HG03520 (cell line): ENCODE measurements around the gene PTGDS.

Experiments used
- ATAC-seq: cut with Tn5 transposase; IDR thresholded peaks from one replicate; pipeline ENCODE4 v1.9.1; 2021; ENCODE audit warnings: mild to moderate bottlenecking, moderate library complexity; ENCODE audit not compliant: unreplicated experiment

Gene PTGDS

DNA sequence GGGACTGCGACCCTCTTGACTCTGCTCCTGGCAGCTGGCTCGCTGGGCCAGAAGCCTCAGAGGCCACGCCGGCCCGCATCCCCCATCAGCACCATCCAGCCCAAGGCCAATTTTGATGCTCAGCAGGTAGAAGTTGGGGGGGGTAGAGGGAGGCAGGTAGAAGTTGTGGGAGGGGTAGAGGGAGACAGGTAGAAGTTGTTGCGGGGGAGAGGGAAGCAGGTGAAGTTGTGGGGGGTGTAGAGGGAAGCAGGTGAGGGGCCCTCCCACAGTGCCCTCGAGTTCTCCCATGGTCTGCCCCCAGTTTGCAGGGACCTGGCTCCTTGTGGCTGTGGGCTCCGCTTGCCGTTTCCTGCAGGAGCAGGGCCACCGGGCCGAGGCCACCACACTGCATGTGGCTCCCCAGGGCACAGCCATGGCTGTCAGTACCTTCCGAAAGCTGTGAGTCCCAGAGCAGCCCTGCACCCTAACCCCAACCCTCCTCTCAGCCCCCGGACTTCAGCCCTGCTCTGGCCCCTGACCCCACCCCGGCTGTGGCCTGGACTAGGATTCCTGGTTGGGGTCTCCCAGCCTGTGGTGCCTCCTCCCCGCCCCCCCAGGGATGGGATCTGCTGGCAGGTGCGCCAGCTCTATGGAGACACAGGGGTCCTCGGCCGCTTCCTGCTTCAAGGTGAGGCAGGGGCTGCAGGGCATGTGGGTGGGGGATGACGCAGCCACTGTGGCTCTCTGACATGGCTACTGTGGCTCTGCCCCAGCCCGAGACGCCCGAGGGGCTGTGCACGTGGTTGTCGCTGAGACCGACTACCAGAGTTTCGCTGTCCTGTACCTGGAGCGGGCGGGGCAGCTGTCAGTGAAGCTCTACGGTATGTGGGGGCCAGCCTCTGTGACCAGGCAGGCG, 31.7 kb upstream of the PTGDS start:
- no peak for ATAC-seq

DNA sequence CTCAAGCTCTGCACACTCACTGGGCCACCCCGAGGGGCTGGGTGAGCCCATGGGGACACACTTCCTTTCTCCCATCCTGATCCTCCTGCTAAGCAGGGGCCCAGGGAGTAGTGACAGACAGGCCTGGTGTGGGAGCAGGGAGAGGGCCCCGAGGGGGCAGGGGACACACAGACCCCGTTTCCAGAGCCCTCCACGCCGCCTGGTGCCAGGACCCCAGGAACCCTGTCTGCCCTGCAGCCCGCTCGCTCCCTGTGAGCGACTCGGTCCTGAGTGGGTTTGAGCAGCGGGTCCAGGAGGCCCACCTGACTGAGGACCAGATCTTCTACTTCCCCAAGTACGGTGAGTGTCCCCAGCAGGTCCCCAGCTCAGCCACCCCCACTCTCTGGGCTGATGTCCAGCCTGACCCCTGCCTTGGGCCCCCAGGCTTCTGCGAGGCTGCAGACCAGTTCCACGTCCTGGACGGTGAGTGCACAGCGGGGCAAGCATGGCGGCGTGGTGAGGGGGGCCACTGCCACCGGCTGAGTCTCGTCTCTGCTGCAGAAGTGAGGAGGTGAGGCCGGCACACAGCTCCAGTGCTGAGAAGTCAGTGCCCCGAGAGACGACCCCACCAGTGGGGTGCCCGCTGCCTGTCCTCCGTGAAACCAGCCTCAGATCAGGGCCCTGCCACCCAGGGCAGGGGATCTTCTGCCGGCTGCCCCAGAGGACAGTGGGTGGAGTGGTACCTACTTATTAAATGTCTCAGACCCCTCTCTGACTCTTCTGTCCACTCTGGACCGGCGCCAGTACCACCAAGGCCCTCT, 30.9 kb upstream of the PTGDS start:
- ATAC-seq: no peak

DNA sequence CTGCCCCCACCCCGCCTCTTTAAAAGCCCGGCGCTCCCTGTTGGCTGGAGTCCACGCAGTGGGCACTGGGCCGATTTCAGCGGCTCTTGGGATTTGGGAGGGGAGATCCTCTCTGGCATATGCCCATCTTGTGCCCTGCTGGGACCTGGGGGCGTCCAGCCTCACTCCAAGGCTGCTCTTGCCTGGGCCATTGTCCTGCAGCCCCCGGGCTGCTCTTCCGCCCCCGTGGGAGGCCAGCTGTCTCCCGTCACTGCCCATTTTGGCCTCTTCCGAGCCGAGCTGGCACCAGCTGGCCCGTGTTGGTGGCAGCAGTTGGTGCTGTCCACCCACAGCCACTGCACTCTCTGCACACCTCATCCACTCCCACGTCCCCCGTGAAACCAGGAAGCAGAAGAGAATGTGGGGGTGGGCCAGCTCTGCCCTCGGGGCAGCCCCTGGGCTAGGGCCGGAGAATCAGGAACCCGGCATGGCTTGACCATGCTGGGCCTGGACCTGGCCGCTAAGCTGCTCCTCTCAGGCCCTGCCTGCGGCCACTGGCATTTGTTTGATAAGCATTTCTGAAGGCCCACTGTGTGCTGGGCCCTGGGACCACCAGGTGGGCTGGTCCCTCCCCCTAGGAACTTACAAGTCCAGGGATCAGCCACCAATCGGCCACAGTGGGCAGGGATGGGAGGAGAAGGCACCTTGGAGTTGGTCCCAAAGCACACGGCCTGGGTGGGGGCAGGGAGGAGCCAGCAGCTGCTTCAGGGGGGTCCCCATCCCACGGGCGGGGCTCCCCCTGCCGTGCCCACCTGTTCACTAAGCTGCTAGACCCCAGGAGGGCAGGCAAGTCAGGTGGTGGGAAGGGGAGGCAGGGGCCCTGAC, 30.0 kb upstream of the PTGDS start:
- ATAC-seq: no peak

DNA sequence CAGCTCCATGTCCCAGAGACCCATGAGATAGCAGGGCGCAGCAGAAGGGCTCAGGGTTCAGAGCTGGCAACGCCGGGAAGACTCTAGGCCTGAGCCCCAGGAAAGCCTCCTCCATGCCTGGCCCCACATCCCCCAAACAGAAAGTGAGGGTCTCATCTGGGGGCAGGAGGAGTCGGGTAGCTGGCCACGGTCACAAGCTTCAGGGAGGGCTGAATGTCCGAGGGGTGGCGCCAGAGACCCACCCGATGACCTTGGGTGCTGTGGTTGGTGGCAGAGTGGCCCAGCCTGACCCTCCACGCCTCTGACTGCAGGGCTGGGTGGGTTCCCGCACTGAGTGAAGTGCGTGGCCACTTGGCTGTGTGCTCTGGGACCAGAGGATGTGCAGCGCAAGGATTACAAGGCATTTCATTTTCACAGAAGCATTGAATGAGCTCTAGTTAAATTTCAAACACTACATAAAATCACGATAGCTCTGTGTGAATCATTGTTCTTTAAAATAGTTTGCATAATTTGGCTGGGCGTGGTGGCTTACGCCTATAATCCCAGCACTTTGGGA, 29.3 kb upstream of the PTGDS start:
- ATAC-seq: no peak

- no peak for ATAC-seq
Measured at GRCh38 chr9:136949239-136949816, 28.0 kb upstream of the PTGDS start.

GRCh38 chr9:136949817-136950655, 27.3 kb upstream of the PTGDS start:
- ATAC-seq: peak; percentile 81

DNA sequence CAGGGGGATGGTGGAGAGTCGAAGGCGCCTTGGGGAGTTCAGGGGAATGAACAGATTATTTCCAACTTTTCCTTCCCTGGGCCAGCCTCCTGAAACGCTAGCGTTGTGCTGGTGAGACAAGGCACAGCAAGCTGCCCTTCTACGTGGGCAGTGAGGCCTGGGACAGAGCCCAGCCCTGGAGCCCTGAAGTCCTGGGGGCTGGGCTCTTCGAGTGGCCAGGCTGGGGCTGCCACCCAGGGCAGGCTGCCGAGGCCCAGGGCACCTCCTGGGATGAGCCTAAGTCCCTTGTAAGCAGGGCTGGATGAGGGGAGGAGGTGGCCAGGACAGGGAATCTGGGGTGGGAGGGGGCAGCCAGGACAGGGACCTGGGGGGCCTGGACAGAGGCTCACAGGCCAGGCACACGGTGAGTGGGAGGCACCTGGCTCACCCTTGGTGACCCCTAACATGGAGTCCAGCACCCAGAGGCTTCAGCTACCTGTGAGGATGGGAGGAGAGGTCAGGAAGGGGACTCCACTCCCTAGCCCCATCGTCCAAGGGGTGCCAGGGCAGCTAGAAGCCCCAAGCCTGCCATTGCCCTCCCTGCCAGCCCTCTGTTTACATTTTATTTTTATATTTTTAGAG, 26.5 kb upstream of the PTGDS start:
- ATAC-seq: no peak

GRCh38 chr9:136951541-136952320, 25.6 kb upstream of the PTGDS start, which contains the start of gene LCN12:
Gene LCN12 (plus strand): TSS chr9:136952273. CDS start chr9:136952328, 55 bp downstream.
- no peak for ATAC-seq

GRCh38 chr9:136952321-136952850, 24.9 kb upstream of the PTGDS start:
- no peak for ATAC-seq

DNA sequence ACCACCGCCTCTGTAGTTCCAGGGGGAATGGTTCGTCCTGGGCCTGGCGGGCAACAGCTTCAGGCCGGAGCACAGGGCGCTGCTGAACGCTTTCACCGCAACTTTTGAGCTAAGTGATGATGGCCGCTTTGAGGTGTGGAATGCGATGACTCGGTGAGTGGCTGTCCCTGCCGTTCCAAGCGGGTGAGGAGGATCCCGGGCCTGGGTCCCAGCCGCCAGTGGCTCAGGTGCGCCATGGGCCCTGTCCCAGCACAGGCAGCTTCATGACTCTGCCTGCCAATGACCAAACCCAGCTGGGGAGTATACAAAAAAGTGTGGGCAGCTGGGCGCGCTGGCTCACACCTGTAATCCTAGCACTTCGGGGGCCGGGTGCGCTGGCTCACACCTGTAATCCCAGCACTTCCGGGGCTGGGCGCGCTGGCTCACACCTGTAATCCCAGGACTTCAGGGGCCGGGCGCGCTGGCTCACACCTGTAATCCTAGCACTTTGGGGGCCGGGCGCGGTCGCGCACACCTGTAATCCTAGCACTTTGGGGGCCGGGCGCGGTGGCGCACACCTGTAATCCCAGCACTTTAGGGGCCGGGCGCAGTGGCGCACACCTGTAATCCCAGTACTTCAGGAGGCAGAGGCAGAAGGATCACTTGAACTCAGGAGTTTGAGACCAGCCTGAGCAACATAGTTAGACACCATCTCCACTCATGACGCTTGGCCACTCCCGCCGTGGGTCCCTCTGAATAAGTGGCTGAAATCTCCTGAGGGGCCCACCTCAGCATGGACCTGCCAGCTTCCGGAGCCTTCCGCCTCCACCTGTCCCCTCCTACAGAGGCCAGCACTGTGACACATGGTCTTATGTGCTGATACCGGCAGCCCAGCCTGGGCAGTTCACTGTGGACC, 24.2 kb upstream of the PTGDS start:
- no peak for ATAC-seq

- no peak for ATAC-seq
Measured at GRCh38 chr9:136953771-136954269, 23.5 kb upstream of the PTGDS start.

DNA sequence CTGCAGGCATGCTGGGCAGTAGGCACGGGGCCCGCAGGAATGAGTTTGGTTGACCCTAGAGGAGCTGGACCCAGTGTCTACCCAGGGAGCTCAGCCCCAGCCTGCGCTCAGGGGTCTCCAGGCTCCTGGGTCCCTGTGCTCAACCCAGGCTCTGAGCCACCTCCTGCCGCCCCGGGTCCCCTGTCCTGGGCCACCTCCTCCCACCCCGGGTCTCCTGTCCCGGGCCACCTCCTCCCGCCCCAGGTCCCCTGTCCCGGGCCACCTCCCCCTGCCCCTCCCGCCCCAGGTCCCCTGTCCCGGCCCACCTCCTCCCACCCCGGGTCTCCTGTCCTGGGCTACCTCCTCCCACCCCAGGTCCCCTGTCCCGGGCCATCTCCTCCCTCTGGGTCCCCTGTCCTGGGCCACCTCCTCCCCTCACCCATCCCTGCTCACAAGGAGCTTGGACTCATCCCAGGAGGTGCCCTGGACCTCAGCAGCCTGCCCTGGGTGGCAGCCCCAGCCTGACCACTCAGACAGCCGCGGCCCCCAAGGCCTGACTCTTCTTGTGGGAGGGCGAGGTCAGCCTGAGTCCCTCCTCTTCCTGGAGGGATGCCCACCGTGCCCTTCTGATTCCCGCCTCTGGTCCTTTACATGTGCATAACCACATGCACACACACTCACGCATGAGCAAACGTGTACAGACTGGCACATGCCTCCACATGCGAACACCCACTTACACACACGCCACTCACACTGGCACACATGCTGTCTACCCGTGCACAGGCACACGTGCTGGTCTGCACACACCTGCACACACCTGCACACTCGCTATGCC, 22.8 kb upstream of the PTGDS start:
- no peak for ATAC-seq

DNA sequence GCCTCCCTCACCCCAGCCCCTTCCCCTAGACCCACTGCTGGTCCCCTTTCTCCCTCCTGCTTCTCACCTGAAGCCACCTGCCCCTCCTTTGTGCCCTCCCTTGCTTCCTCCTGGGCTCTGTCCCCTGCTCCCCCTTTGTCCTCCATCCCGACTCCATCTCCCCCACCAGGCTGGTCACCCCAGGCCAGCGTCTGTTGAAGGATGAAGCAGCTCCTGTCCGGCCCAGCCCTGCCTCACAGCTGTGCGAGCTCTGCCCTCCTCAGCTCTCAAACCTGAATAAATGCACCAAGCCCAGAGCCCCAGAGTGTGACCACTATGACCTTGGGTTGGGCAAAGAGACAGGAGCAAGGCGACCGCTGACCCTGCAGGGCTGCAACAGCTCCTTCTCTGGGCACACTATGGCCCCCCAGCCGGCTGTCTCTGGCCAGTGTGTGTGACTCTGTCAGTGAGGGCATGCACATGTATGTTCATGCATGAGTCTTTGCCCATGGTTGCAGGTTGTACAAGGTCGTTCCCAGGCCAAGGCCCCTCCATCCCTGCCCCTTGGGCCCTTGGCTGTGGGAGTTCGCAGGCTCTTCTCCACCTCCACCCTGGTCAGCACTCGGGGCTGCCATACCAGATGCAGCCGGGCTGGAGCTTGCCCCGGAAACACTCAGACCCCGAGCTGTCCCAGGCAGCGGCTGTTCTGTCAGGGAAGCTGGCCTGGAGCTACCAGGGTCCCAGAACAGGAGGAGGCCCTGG, 21.9 kb upstream of the PTGDS start:
- ATAC-seq: no peak

DNA sequence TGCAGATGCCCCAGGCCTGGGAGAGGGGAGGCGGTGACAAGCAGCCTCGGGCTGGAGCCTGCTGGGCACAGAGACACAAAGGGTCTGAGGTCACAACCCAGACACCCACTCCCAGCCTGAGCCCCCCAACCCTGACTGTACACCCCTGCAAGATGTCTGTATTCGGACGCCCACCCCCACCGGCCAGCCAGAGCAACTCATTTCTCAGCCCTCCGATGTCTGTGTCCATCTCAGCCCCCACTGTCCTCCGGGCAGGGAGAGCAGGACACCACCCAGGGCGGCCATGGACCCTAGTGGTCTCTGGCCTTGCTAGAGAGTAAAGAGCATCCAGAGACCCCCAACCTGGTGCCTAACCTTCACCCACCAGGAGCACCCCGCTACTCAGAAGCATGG, 21.4 kb upstream of the PTGDS start:
- no peak for ATAC-seq

GRCh38 chr9:136956604-136957003, 20.7 kb upstream of the PTGDS start:
- ATAC-seq: no peak
